GM13977 (cell line): ENCODE data around the gene CSF3R.

Experiments used
- DNase-seq: peaks from one replicate; pipeline ENCODE4 v3.0.0; 2012; ENCODE audit warnings: low spot score
- CTCF ChIP-seq: IDR thresholded peaks from 2 replicates; pipeline ENCODE4 v1.5.1; 2012; ENCODE audit warnings: mild to moderate bottlenecking, control low read depth; ENCODE audit not compliant: insufficient read depth; ENCODE audit errors: extremely low read depth, missing control alignments
- in situ Hi-C: fragments of 300-500 bp; cut with MboI; formaldehyde crosslinking; loops from one replicate; pipeline ENCODE4 v1.12.0; 2022; ENCODE audit warnings: low sequenced_read_pairs, low pct_unique_long_range_greater_than_20kb, mixed read lengths, inconsistent platforms; ENCODE audit not compliant: unreplicated experiment

CSF3R gene

GRCh38 chr1:36467027-36467410 lies 15.7 kb downstream of the CSF3R start:
- DNase-seq, result no peak
- in situ Hi-C loops, result no loop called here
- TF ChIP-seq CTCF, result no peak

- in situ Hi-C loops, result no loop called here
- DNase-seq, result no peak
- TF ChIP-seq CTCF, result no peak
Observed at GRCh38 chr1:36466370-36467026, 16.2 kb downstream of the CSF3R start.

- no peak for TF ChIP-seq CTCF
- no peak for DNase-seq
- in situ Hi-C loops, result no loop called here
Observed at GRCh38 chr1:36465731-36466369, 16.9 kb downstream of the CSF3R start.

- peak; percentile 51 for DNase-seq
- in situ Hi-C loops, result no loop called here
- no peak for TF ChIP-seq CTCF
Observed at GRCh38 chr1:36464605-36465393, 17.9 kb downstream of the CSF3R start.

GRCh38 chr1:36463803-36464604 lies 18.7 kb downstream of the CSF3R start, which contains the start of gene MRPS15:
TSS of gene MRPS15 (minus strand) at chr1:36464384. CDS start at chr1:36464275, 109 bp downstream.
- in situ Hi-C loops, result no loop called here
- no peak for TF ChIP-seq CTCF

GRCh38 chr1:36463463-36463802 lies 19.3 kb downstream of the CSF3R start:
- DNase-seq, result no peak
- in situ Hi-C loops, result no loop called here
- no peak for TF ChIP-seq CTCF

More at GRCh38 chr1:36463803-36464604, 18.7 kb downstream of the CSF3R start, which contains the start of gene MRPS15:
- DNase-seq, result peak; percentile 96
